ENCODE results near the gene CTNNA1. TPM values are rescaled to one million over a fixed set of nuclear protein-coding genes. Genes with fewer than 3 reads are reported as not detected.

Gene CTNNA1
- total RNA-seq, 3 donors from 2014 or later (not counting 1 experiment from before 2014, with no cell fraction given) = 34.4 to 53.0 (median 49.8) TPM

GRCh38 chr5:138978581-138978980 lies 225.4 kb downstream of the CTNNA1 start:
- Mint-ChIP-seq H3K27ac (peak overlapping the region; percentile 66 to 86), H3K36me3 (no peaks in the 10 kb centered on the region), H3K4me3 (no peak overlapping the region), H3K9me3 (no peaks in the 10 kb centered on the region), H3K27me3 (ENCODE audit: low read depth in 2 of 2) (no peaks in the 10 kb centered on the region), H3K4me1 (peaks cover 32 to 40% of the 10 kb centered on the region in 2 donors)
- Histone ChIP-seq H3K9me3 (ENCODE audit: control insufficient read depth, insufficient read depth, low read length) (no peaks in the 10 kb centered on the region), H3K27me3 (ENCODE audit: control insufficient read depth, insufficient read depth, low read length) (no peaks in the 10 kb centered on the region), H3K27ac (ENCODE audit: low read length) (no peak overlapping the region), H3K36me3 (ENCODE audit: control insufficient read depth, insufficient read depth, low read length) (no peaks in the 10 kb centered on the region), H3K4me3 (ENCODE audit: low read length) (no peak overlapping the region), H3K4me1 (ENCODE audit: control insufficient read depth, insufficient read depth, low read length) (peaks cover 23% of the 10 kb centered on the region)
- intact Hi-C loops (cut with micrococcal nuclease) = no loop called here
- ATAC-seq (no peak), DNase-seq (no peak)
- WGBS (ENCODE audit: insufficient coverage) = no CpG with 5 or more reads among the region's 1 CpG
- no peak for TF ChIP-seq CTCF (IDR thresholded peaks at IDR 0.05)

GRCh38 chr5:138979684-138980280 lies 226.6 kb downstream of the CTNNA1 start:
- intact Hi-C loops (cut with micrococcal nuclease) = no loop called here
- Mint-ChIP-seq H3K4me3 (peak overlapping the region; percentile 49), H3K4me1 (peaks cover 32 to 40% of the 10 kb centered on the region in 2 donors), H3K27me3 (ENCODE audit: low read depth in 2 of 2) (no peaks in the 10 kb centered on the region), H3K27ac (peak overlapping the region; percentile 66 to 86), H3K36me3 (no peaks in the 10 kb centered on the region), H3K9me3 (no peaks in the 10 kb centered on the region)
- WGBS (ENCODE audit: insufficient coverage) = 26% methylated on average over 5 of the region's 5 CpGs
- Histone ChIP-seq H3K4me1 (ENCODE audit: control insufficient read depth, insufficient read depth, low read length) (peaks cover 23% of the 10 kb centered on the region), H3K9me3 (ENCODE audit: control insufficient read depth, insufficient read depth, low read length) (no peaks in the 10 kb centered on the region), H3K36me3 (ENCODE audit: control insufficient read depth, insufficient read depth, low read length) (no peaks in the 10 kb centered on the region), H3K27ac (ENCODE audit: low read length) (peak overlapping the region; percentile 4), H3K27me3 (ENCODE audit: control insufficient read depth, insufficient read depth, low read length) (no peaks in the 10 kb centered on the region), H3K4me3 (ENCODE audit: low read length) (no peak overlapping the region)
- DNase-seq (peak; percentile 19 to 51), ATAC-seq (peak; percentile 75 to 84 (median 80))
- no peak for TF ChIP-seq CTCF (IDR thresholded peaks at IDR 0.05)

GRCh38 chr5:138980441-138980840 lies 227.2 kb downstream of the CTNNA1 start:
- Histone ChIP-seq H3K9me3 (ENCODE audit: control insufficient read depth, insufficient read depth, low read length) (no peaks in the 10 kb centered on the region), H3K27ac (ENCODE audit: low read length) (no peak overlapping the region), H3K27me3 (ENCODE audit: control insufficient read depth, insufficient read depth, low read length) (no peaks in the 10 kb centered on the region), H3K4me1 (ENCODE audit: control insufficient read depth, insufficient read depth, low read length) (peaks cover 23% of the 10 kb centered on the region), H3K4me3 (ENCODE audit: low read length) (no peak overlapping the region), H3K36me3 (ENCODE audit: control insufficient read depth, insufficient read depth, low read length) (no peaks in the 10 kb centered on the region)
- H3K27me3 Mint-ChIP-seq (ENCODE audit: low read depth in 2 of 2) = no peaks in the 10 kb centered on the region
- TF ChIP-seq CTCF (IDR thresholded peaks at IDR 0.05) = no peak
- intact Hi-C loops (cut with micrococcal nuclease) = no loop called here
- peaks cover 32 to 40% of the 10 kb centered on the region in 2 donors for H3K4me1 Mint-ChIP-seq
- H3K27ac Mint-ChIP-seq = peak overlapping the region; percentile 66 to 86
- no peak for DNase-seq
- no peaks in the 10 kb centered on the region for H3K9me3 Mint-ChIP-seq
- H3K4me3 Mint-ChIP-seq = peak overlapping the region; percentile 49
- ATAC-seq = no peak
- no peaks in the 10 kb centered on the region for H3K36me3 Mint-ChIP-seq

GRCh38 chr5:138981131-138981530 lies 227.9 kb downstream of the CTNNA1 start:
- Mint-ChIP-seq H3K4me3 (no peak overlapping the region), H3K4me1 (peaks cover 32 to 40% of the 10 kb centered on the region in 2 donors), H3K9me3 (no peaks in the 10 kb centered on the region), H3K27ac (peak overlapping the region in 1 of 2 donors; percentile 8), H3K27me3 (ENCODE audit: low read depth in 2 of 2) (no peaks in the 10 kb centered on the region), H3K36me3 (no peaks in the 10 kb centered on the region)
- Histone ChIP-seq H3K4me1 (ENCODE audit: control insufficient read depth, insufficient read depth, low read length) (peaks cover 23% of the 10 kb centered on the region), H3K9me3 (ENCODE audit: control insufficient read depth, insufficient read depth, low read length) (no peaks in the 10 kb centered on the region), H3K4me3 (ENCODE audit: low read length) (no peak overlapping the region), H3K27ac (ENCODE audit: low read length) (no peak overlapping the region), H3K27me3 (ENCODE audit: control insufficient read depth, insufficient read depth, low read length) (no peaks in the 10 kb centered on the region), H3K36me3 (ENCODE audit: control insufficient read depth, insufficient read depth, low read length) (no peaks in the 10 kb centered on the region)
- no peak for TF ChIP-seq CTCF (IDR thresholded peaks at IDR 0.05)
- 100% methylated on average over 3 of the region's 3 CpGs for WGBS (ENCODE audit: insufficient coverage)
- DNase-seq = no peak
- intact Hi-C loops (cut with micrococcal nuclease) = no loop called here
- ATAC-seq = no peak

All from natural killer cell (primary cell).